ENCODE data around the gene RPL26.
A peak's percentile ranks its signal among the peaks of the same experiment; 100 is the strongest.

RPL26 gene

GRCh38 chr17:8368193-8368592 is 14.8 kb downstream of the RPL26 start:
- H3K4me3 ChIP-seq (ENCODE audit: control insufficient read depth, low read depth, low read length) = no peak overlapping the region
- no peak for TF ChIP-seq CTCF (conservative IDR thresholded peaks at IDR 0.05; ENCODE audit: control insufficient read depth, insufficient read depth, low read depth, low read length)
- no peak for DNase-seq (ENCODE audit: low read depth)

GRCh38 chr17:8366231-8366630 is 16.8 kb downstream of the RPL26 start:
- no peak overlapping the region for H3K4me3 ChIP-seq (ENCODE audit: control insufficient read depth, low read depth, low read length)
- TF ChIP-seq CTCF (conservative IDR thresholded peaks at IDR 0.05; ENCODE audit: control insufficient read depth, insufficient read depth, low read depth, low read length) = no peak
- peak; percentile 81 for DNase-seq (ENCODE audit: low read depth)

- no peak for TF ChIP-seq CTCF (conservative IDR thresholded peaks at IDR 0.05; ENCODE audit: control insufficient read depth, insufficient read depth, low read depth, low read length)
- H3K4me3 ChIP-seq (ENCODE audit: control insufficient read depth, low read depth, low read length) = no peak overlapping the region
- peak; percentile 88 for DNase-seq (ENCODE audit: low read depth)
Observed at GRCh38 chr17:8365143-8365542, 17.9 kb downstream of the RPL26 start.

GRCh38 chr17:8362651-8363332 is 20.2 kb downstream of the RPL26 start:
- TF ChIP-seq CTCF (conservative IDR thresholded peaks at IDR 0.05; ENCODE audit: control insufficient read depth, insufficient read depth, low read depth, low read length) = no peak
- DNase-seq (ENCODE audit: low read depth) = peak; percentile 64
- H3K4me3 ChIP-seq (ENCODE audit: control insufficient read depth, low read depth, low read length) = no peak overlapping the region

- no peak for DNase-seq (ENCODE audit: low read depth)
- TF ChIP-seq CTCF (conservative IDR thresholded peaks at IDR 0.05; ENCODE audit: control insufficient read depth, insufficient read depth, low read depth, low read length) = no peak
- no peak overlapping the region for H3K4me3 ChIP-seq (ENCODE audit: control insufficient read depth, low read depth, low read length)
Observed at GRCh38 chr17:8360751-8361150, 22.2 kb downstream of the RPL26 start.

GRCh38 chr17:8360260-8360659 is 22.7 kb downstream of the RPL26 start:
- no peak overlapping the region for H3K4me3 ChIP-seq (ENCODE audit: control insufficient read depth, low read depth, low read length)
- DNase-seq (ENCODE audit: low read depth) = no peak
- no peak for TF ChIP-seq CTCF (conservative IDR thresholded peaks at IDR 0.05; ENCODE audit: control insufficient read depth, insufficient read depth, low read depth, low read length)

- no peak for TF ChIP-seq CTCF (conservative IDR thresholded peaks at IDR 0.05; ENCODE audit: control insufficient read depth, insufficient read depth, low read depth, low read length)
- DNase-seq (ENCODE audit: low read depth) = peak; percentile 97
- H3K4me3 ChIP-seq (ENCODE audit: control insufficient read depth, low read depth, low read length) = no peak overlapping the region
Observed at GRCh38 chr17:8359769-8360168, 23.2 kb downstream of the RPL26 start.
